ENCODE results near the gene HLA-DPA1. TPM values are rescaled to one million over a fixed set of nuclear protein-coding genes. Genes with fewer than 3 reads are reported as not detected.
A peak's percentile ranks its signal among the peaks of the same experiment; 100 is the strongest.

The HLA-DPA1 gene
- total RNA-seq, 4 donors from 2014 or later: 57.1 to 127 (median 96.8) TPM

GRCh38 chr6:33116841-33117711 is 43.6 kb upstream of the HLA-DPA1 start:
- 6 to 9% methylated on average over 32 of the region's 32 CpGs for WGBS, 2 donors

GRCh38 chr6:33116417-33116816 is 43.0 kb upstream of the HLA-DPA1 start:
- TF ChIP-seq, protein P1, sequence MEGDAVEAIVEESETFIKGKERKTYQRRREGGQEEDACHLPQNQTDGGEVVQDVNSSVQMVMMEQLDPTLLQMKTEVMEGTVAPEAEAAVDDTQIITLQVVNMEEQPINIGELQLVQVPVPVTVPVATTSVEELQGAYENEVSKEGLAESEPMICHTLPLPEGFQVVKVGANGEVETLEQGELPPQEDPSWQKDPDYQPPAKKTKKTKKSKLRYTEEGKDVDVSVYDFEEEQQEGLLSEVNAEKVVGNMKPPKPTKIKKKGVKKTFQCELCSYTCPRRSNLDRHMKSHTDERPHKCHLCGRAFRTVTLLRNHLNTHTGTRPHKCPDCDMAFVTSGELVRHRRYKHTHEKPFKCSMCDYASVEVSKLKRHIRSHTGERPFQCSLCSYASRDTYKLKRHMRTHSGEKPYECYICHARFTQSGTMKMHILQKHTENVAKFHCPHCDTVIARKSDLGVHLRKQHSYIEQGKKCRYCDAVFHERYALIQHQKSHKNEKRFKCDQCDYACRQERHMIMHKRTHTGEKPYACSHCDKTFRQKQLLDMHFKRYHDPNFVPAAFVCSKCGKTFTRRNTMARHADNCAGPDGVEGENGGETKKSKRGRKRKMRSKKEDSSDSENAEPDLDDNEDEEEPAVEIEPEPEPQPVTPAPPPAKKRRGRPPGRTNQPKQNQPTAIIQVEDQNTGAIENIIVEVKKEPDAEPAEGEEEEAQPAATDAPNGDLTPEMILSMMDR (IDR thresholded peaks at IDR 0.05): no peak
- no peak for TF ChIP-seq POLR2A (IDR thresholded peaks at IDR 0.05)
- WGBS, 2 donors: 9 to 13% methylated on average over 6 of the region's 6 CpGs
- intact Hi-C loops (cut with DNase I; ENCODE audit: low total_unique reads): no loop called here
- peak in 1 of 2 donors; percentile 57 for DNase-seq (ENCODE audit: low spot score in 2 of 2)
- no peak overlapping the region for H3K4me3 ChIP-seq (ENCODE audit: low read depth, poor library complexity, severe bottlenecking)

More at GRCh38 chr6:33116841-33117711, 43.6 kb upstream of the HLA-DPA1 start:
- no peak overlapping the region for H3K4me3 ChIP-seq (ENCODE audit: low read depth, poor library complexity, severe bottlenecking)
- peak in 1 of 2 donors; percentile 70 for DNase-seq (ENCODE audit: low spot score in 2 of 2)
- intact Hi-C loops (cut with DNase I; ENCODE audit: low total_unique reads): no loop called here
- TF ChIP-seq, protein P1 (IDR thresholded peaks at IDR 0.05): no peak
- TF ChIP-seq POLR2A (IDR thresholded peaks at IDR 0.05): no peak

GRCh38 chr6:33114406-33114805 is 41.0 kb upstream of the HLA-DPA1 start:
- no peak overlapping the region for H3K4me3 ChIP-seq (ENCODE audit: low read depth, poor library complexity, severe bottlenecking)
- no peak for DNase-seq (ENCODE audit: low spot score in 2 of 2)
- intact Hi-C loops (cut with DNase I; ENCODE audit: low total_unique reads): no loop called here
- TF ChIP-seq, protein P1 (IDR thresholded peaks at IDR 0.05): no peak
- TF ChIP-seq POLR2A (IDR thresholded peaks at IDR 0.05): no peak

- intact Hi-C loops (cut with DNase I; ENCODE audit: low total_unique reads): no loop called here
- 63 to 73% methylated on average over 7 of the region's 7 CpGs for WGBS, 2 donors
- TF ChIP-seq POLR2A (IDR thresholded peaks at IDR 0.05): no peak
- TF ChIP-seq, protein P1 (IDR thresholded peaks at IDR 0.05): no peak
- DNase-seq (ENCODE audit: low spot score in 2 of 2): peak in 1 of 2 donors; percentile 32
- H3K4me3 ChIP-seq (ENCODE audit: low read depth, poor library complexity, severe bottlenecking): no peak overlapping the region
Observed at GRCh38 chr6:33113755-33114154, 40.3 kb upstream of the HLA-DPA1 start.

GRCh38 chr6:33112148-33112547 is 38.7 kb upstream of the HLA-DPA1 start:
- 18 to 21% methylated on average over 1 of the region's 1 CpG for WGBS, 2 donors
- DNase-seq (ENCODE audit: low spot score in 2 of 2): peak in 1 of 2 donors; percentile 40
- H3K4me3 ChIP-seq (ENCODE audit: low read depth, poor library complexity, severe bottlenecking): no peak overlapping the region
- TF ChIP-seq, protein P1 (IDR thresholded peaks at IDR 0.05): no peak
- TF ChIP-seq POLR2A (IDR thresholded peaks at IDR 0.05): no peak
- intact Hi-C loops (cut with DNase I; ENCODE audit: low total_unique reads): no loop called here
